OCI-LY7 (cell line): ENCODE measurements around the gene DUSP22.

Experiments used
- EZH2phosphoT487 ChIP-seq: fragments of 200-600 bp; sonication (generic); IDR thresholded peaks from 2 replicates; pipeline ENCODE4 v1.6.1; 2018; ENCODE audit warnings: low read depth, borderline replicate concordance, mild to moderate bottlenecking, mixed run types, antibody characterized with exemption, low read length, moderate library complexity, mixed read lengths
- TF ChIP-seq, protein P1 (sequence below): fragments of 200-600 bp; sonication (generic); conservative IDR thresholded peaks from 2 replicates; pipeline ENCODE4 v1.5.1; 2014; ENCODE audit warnings: mild to moderate bottlenecking, antibody characterized with exemption, low read length, moderate library complexity, mixed read lengths

DNA sequence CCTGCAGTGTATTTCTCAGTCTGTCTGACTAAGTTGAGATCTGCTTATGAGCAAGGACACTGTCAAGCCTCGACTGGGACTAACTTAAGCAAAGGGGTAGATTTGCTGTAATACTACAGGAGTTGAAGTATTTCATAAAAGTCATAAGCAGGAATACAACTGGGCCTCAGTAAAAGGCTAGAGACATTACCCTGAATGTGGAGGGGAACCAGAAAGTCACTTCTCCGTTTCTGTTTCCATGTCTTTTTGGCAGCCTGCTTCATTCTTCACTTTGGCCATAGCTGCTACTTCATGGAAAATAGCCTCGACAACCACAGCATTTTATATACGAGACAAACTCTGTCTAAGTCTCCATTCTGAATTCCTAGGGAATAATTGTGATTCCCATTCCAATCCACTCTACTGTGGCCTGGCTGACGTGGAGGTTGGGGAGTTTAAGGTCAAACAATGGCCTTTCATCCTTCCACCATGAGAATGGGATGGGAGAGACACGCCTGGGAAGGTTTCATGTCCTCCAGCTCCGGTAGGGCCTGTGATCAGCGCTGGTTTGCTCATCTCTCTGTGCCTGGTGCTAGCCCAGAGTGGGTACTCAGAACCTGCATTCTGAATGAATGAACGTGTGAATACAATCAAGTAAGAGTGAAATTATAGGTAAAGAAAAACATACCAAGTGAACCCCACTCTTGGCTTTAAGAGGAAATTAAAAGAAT lies 37.1 kb upstream of the DUSP22 start:
- TF ChIP-seq, protein P1, sequence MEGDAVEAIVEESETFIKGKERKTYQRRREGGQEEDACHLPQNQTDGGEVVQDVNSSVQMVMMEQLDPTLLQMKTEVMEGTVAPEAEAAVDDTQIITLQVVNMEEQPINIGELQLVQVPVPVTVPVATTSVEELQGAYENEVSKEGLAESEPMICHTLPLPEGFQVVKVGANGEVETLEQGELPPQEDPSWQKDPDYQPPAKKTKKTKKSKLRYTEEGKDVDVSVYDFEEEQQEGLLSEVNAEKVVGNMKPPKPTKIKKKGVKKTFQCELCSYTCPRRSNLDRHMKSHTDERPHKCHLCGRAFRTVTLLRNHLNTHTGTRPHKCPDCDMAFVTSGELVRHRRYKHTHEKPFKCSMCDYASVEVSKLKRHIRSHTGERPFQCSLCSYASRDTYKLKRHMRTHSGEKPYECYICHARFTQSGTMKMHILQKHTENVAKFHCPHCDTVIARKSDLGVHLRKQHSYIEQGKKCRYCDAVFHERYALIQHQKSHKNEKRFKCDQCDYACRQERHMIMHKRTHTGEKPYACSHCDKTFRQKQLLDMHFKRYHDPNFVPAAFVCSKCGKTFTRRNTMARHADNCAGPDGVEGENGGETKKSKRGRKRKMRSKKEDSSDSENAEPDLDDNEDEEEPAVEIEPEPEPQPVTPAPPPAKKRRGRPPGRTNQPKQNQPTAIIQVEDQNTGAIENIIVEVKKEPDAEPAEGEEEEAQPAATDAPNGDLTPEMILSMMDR: no peak
- no peak for TF ChIP-seq EZH2phosphoT487
